ENCODE data around the gene APBB2. TPM values are rescaled to one million over a fixed set of nuclear protein-coding genes. Genes with fewer than 3 reads are reported as not detected.

Gene APBB2
- total and polyA plus RNA-seq, 2 experiments from 2014 or later: 35.8 to 74.8 TPM

- TF ChIP-seq, protein P1, sequence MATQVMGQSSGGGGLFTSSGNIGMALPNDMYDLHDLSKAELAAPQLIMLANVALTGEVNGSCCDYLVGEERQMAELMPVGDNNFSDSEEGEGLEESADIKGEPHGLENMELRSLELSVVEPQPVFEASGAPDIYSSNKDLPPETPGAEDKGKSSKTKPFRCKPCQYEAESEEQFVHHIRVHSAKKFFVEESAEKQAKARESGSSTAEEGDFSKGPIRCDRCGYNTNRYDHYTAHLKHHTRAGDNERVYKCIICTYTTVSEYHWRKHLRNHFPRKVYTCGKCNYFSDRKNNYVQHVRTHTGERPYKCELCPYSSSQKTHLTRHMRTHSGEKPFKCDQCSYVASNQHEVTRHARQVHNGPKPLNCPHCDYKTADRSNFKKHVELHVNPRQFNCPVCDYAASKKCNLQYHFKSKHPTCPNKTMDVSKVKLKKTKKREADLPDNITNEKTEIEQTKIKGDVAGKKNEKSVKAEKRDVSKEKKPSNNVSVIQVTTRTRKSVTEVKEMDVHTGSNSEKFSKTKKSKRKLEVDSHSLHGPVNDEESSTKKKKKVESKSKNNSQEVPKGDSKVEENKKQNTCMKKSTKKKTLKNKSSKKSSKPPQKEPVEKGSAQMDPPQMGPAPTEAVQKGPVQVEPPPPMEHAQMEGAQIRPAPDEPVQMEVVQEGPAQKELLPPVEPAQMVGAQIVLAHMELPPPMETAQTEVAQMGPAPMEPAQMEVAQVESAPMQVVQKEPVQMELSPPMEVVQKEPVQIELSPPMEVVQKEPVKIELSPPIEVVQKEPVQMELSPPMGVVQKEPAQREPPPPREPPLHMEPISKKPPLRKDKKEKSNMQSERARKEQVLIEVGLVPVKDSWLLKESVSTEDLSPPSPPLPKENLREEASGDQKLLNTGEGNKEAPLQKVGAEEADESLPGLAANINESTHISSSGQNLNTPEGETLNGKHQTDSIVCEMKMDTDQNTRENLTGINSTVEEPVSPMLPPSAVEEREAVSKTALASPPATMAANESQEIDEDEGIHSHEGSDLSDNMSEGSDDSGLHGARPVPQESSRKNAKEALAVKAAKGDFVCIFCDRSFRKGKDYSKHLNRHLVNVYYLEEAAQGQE (IDR thresholded peaks at IDR 0.05; ENCODE audit: unreplicated experiment): no peak
- TF ChIP-seq POLR2AphosphoS5 (IDR thresholded peaks at IDR 0.05; ENCODE audit: low read depth) (no peak), CREB1 (CRISPR knock-in tag; IDR thresholded peaks at IDR 0.05; ENCODE audit: low read depth) (no peak), ZNF114 (CRISPR knock-in tag; IDR thresholded peaks at IDR 0.05) (no peak)
Measured at GRCh38 chr4:40848940-40849339, 365.4 kb downstream of the APBB2 start (continued).

- ATAC-seq (peak; percentile 67), DNase-seq (ENCODE audit: low spot score) (peak; percentile 30)
- H3F3A ChIP-seq (replicated peaks; ENCODE audit: low read depth): no peaks in the 10 kb centered on the region
- Mint-ChIP-seq H3K27me3 (ENCODE audit: insufficient read depth, low read depth, poor library complexity) (peaks cover 4% of the 10 kb centered on the region), H3K4me1 (peaks cover 42% of the 10 kb centered on the region), H3K27ac (peak overlapping the region; percentile 47; the same call in 1 of the 2 replicates), H3K4me3 (no peak overlapping the region), H3K9me3 (no peaks in the 10 kb centered on the region), H3K36me3 (ENCODE audit: low read depth) (peaks cover 8% of the 10 kb centered on the region)
- H3K9me2 ChIP-seq (ENCODE audit: insufficient read depth): no peaks in the 10 kb centered on the region; the same call in 1 of the 2 replicates
- no peaks in the 10 kb centered on the region for H3K36me3 ChIP-seq (ENCODE audit: insufficient read depth)
- no peak overlapping the region for H3K4me3 ChIP-seq
- H3K27ac ChIP-seq (ENCODE audit: low read depth): no peak overlapping the region
- H3K79me2 ChIP-seq (replicated peaks; ENCODE audit: insufficient read depth): peaks cover 88% of the 10 kb centered on the region
- H3K4me2 ChIP-seq: 0 out of 2 replicates have a peak overlapping the region, but pooled peaks have one; percentile 42
- TF ChIP-seq NANOG (IDR thresholded peaks at IDR 0.05; ENCODE audit: borderline replicate concordance): no peak
- no peak for TF ChIP-seq JUNB (IDR thresholded peaks at IDR 0.05; ENCODE audit: unreplicated experiment)
- TF ChIP-seq, protein P1 (IDR thresholded peaks at IDR 0.05; ENCODE audit: unreplicated experiment): no peak
- H2AFZ ChIP-seq: no peak overlapping the region
- H3K4me1 ChIP-seq (ENCODE audit: insufficient read depth): peaks cover 29% of the 10 kb centered on the region
- peaks cover 19% of the 10 kb centered on the region for H4K20me1 ChIP-seq (replicated peaks; ENCODE audit: insufficient read depth)
- H3K27me3 ChIP-seq (ENCODE audit: insufficient read depth): no peaks in the 10 kb centered on the region
Measured at GRCh38 chr4:40848251-40848650, 366.1 kb downstream of the APBB2 start.
